Esophagus squamous epithelium (tissue), 5 donors: ENCODE results near the gene PTPRN2. TPM values are rescaled to one million over a fixed set of nuclear protein-coding genes. Genes with fewer than 3 reads are reported as not detected.

Source experiments
- DNase-seq: peaks from one replicate; lab custom pipeline; 2025; lab: John Stamatoyannopoulos, UW
- H3K27ac ChIP-seq, 4 donors: fragments of 200-600 bp; sonication (generic); one replicate each; pipeline ENCODE4 v1.5.1; 2016 to 2019; ENCODE audit warnings: mild to moderate bottlenecking in 1 of 4
- H3K27me3 ChIP-seq, 4 donors: fragments of 200-600 bp; sonication (generic); 1 replicate in 3 of 4; 2 replicates in 1 of 4; pipeline versions ENCODE4 v1.5.1 to v1.6.0; 2017 to 2021; ENCODE audit warnings: antibody characterized with exemption in 1 of 4
- H3K36me3 ChIP-seq, 3 donors: fragments of 200-600 bp; sonication (generic); one replicate each; pipeline ENCODE4 v1.5.1; 2016 to 2019
- H3K4me1 ChIP-seq, 3 donors: fragments of 200-600 bp; sonication (generic); one replicate each; pipeline ENCODE4 v1.5.1; 2017 to 2019
- H3K4me3 ChIP-seq, 4 donors: fragments of 200-600 bp; sonication (generic); 1 replicate in 3 of 4; 2 replicates in 1 of 4; pipeline ENCODE4 v1.5.1; 2016 to 2019; ENCODE audit warnings: mild to moderate bottlenecking in 2 of 4, moderate library complexity in 1 of 4
- H3K9me3 ChIP-seq, 3 donors: fragments of 200-600 bp; sonication (generic); one replicate each; pipeline ENCODE4 v1.5.1; 2016 to 2019
- CTCF ChIP-seq, 6 experiments: fragments of 450-650 bp in 4 of 6; fragments of 200-600 bp in 2 of 6; sonication (generic) in 2 of 6; IDR thresholded peaks; one replicate each; pipeline ENCODE4 v1.5.1; 2016 to 2019; ENCODE audit warnings: antibody characterized with exemption in 6 of 6, mild to moderate bottlenecking in 4 of 6, moderate library complexity in 4 of 6
- POLR2A ChIP-seq, 4 donors: fragments of 450-650 bp; IDR thresholded peaks; one replicate each; pipeline ENCODE4 v1.6.1; 2017; ENCODE audit warnings: antibody characterized with exemption in 4 of 4, mild to moderate bottlenecking in 4 of 4, moderate library complexity in 3 of 4
- WGBS, 2 donors: methylation state at CpG; one replicate each; pipeline ENCODE4 v1.1.5; 2018; 5-methylcytosine and 5-hydroxymethylcytosine counted together
- intact Hi-C: fragments of 100-400 bp; cut with DNase I; formaldehyde crosslinking; loops from one replicate; pipeline ENCODE4 v1.15.0; 2022
- total RNA-seq, 4 donors: library from RNA; depleted of rRNA; stranded (reverse); fragments of >200 nt; gene quantifications; one replicate each; pipeline ENCODE4 v1.1.0, GENCODE V29; 2016
- donor health status: DM: yes; HTN: yes; CAD: no.

PTPRN2 gene
- total RNA-seq, 4 donors from 2014 or later = 0.38 to 2.7 (median 1.0) TPM

- no peak overlapping the region for H3K4me3 ChIP-seq
- no peaks in the 10 kb centered on the region for H3K27me3 ChIP-seq
- H3K4me1 ChIP-seq = no peaks in the 10 kb centered on the region
- no peaks in the 10 kb centered on the region for H3K36me3 ChIP-seq
- TF ChIP-seq POLR2A (IDR thresholded peaks at IDR 0.05) (no peak), CTCF (IDR thresholded peaks at IDR 0.05) (no peak)
- no peak overlapping the region for H3K27ac ChIP-seq
- intact Hi-C loops = no loop called here
- no peaks in the 10 kb centered on the region for H3K9me3 ChIP-seq
- DNase-seq = no peak
- 81 to 83% methylated on average over 7 to 30 of the region's 46 CpGs for WGBS, 2 donors
These were observed 773.6 kb downstream of the PTPRN2 start for GRCh38 chr7:157813741-157814661.

GRCh38 chr7:157813053-157813452, 774.6 kb downstream of the PTPRN2 start:
- DNase-seq = no peak
- WGBS, 2 donors = 89 to 95% methylated on average over 12 to 13 of the region's 17 CpGs
- Histone ChIP-seq H3K27me3 (no peaks in the 10 kb centered on the region), H3K4me1 (no peaks in the 10 kb centered on the region), H3K9me3 (no peaks in the 10 kb centered on the region), H3K36me3 (no peaks in the 10 kb centered on the region), H3K4me3 (no peak overlapping the region), H3K27ac (no peak overlapping the region)
- intact Hi-C loops = no loop called here
- TF ChIP-seq CTCF (IDR thresholded peaks at IDR 0.05) (no peak), POLR2A (IDR thresholded peaks at IDR 0.05) (no peak)

- Histone ChIP-seq H3K27ac (no peak overlapping the region), H3K4me1 (no peaks in the 10 kb centered on the region), H3K4me3 (no peak overlapping the region), H3K27me3 (no peaks in the 10 kb centered on the region), H3K36me3 (no peaks in the 10 kb centered on the region), H3K9me3 (no peaks in the 10 kb centered on the region)
- intact Hi-C loops = no loop called here
- TF ChIP-seq CTCF (IDR thresholded peaks at IDR 0.05) (no peak), POLR2A (IDR thresholded peaks at IDR 0.05) (no peak)
- WGBS, 2 donors = 81 to 100% methylated on average over 3 to 10 of the region's 16 CpGs
- DNase-seq = no peak
These were observed 775.7 kb downstream of the PTPRN2 start for GRCh38 chr7:157811946-157812345.

- intact Hi-C loops = no loop called here
- Histone ChIP-seq H3K4me3 (no peak overlapping the region), H3K9me3 (no peaks in the 10 kb centered on the region), H3K27me3 (no peaks in the 10 kb centered on the region), H3K4me1 (no peaks in the 10 kb centered on the region), H3K36me3 (no peaks in the 10 kb centered on the region), H3K27ac (no peak overlapping the region)
- WGBS, 2 donors = 93 to 97% methylated on average over 11 to 14 of the region's 55 CpGs
- no peak for TF ChIP-seq CTCF (IDR thresholded peaks at IDR 0.05)
- TF ChIP-seq POLR2A (IDR thresholded peaks at IDR 0.05) = no peak
- no peak for DNase-seq
These were observed 777.5 kb downstream of the PTPRN2 start for GRCh38 chr7:157809863-157810851.
